GM12878 (cell line): ENCODE data around the gene IFIT5. TPM values are rescaled to one million over a fixed set of nuclear protein-coding genes. Genes with fewer than 3 reads are reported as not detected.
A peak's percentile ranks its signal among the peaks of the same experiment; 100 is the strongest.

Experiments used
- ATAC-seq: fragments of 200-7000 bp; cut with Tn5 transposase; 3 replicates; pipeline ENCODE4 v1.9.1; 2020; ENCODE audit warnings: mild to moderate bottlenecking, moderate library complexity
- Bru-seq: library from RNA; stranded (reverse); fragments of 400-500 nt; gene quantifications from one replicate; lab custom pipeline; 2021; lab: Mats Ljungman, UMichigan
- BruChase-seq, 2 experiments: library from RNA; stranded (reverse); fragments of 400-500 nt; gene quantifications; one replicate each; lab custom pipeline; 2021; lab: Mats Ljungman, UMichigan
- BruUV-seq: library from RNA; stranded (reverse); fragments of 400-500 nt; replicated peaks from 2 replicates; lab custom pipeline; 2021; lab: Mats Ljungman, UMichigan
- CTCF ChIA-PET: fragments of 300-600 bp; sonication (Branson Sonifier 250); formaldehyde crosslinking; extraction: SDS; loops from one replicate; lab custom pipeline; 2021; ENCODE audit warnings: inconsistent platforms; lab: Yijun Ruan, JAX
- POLR2A ChIA-PET: fragments of 350-600 bp; formaldehyde crosslinking; extraction: SDS; loops from one replicate; lab custom pipeline; 2021; ENCODE audit warnings: inconsistent platforms; lab: Charles Lee
- RAD21 ChIA-PET: fragments of 300-600 bp; sonication (Branson Sonifier 250); formaldehyde crosslinking; loops from one replicate; lab custom pipeline; 2023; ENCODE audit warnings: antibody characterized with exemption; ENCODE audit not compliant: unreplicated experiment; lab: Charles Lee
- SMC1A ChIA-PET: fragments of 300-600 bp; sonication (Branson Sonifier 250); formaldehyde crosslinking; loops from one replicate; lab custom pipeline; 2023; ENCODE audit not compliant: unreplicated experiment, uncharacterized antibody; lab: Charles Lee
- DNase-seq: peaks from one replicate; pipeline ENCODE4 v3.0.0-alpha.2; 2011; ENCODE audit warnings: low read depth, low spot score
- FAIRE-seq: peaks from 3 replicates; lab custom pipeline; 2011; peaks lifted over from hg19 to GRCh38; lab: Jason Lieb, UNC
- H2AFZ ChIP-seq: 2 replicates; pipeline ENCODE4 v1.6.0; 2011; ENCODE audit warnings: low read depth, low read length, control low read depth; ENCODE audit not compliant: control insufficient read depth
- H3K27ac ChIP-seq: 2 replicates; pipeline ENCODE4 v1.5.1; 2011; ENCODE audit warnings: control low read depth; ENCODE audit not compliant: control insufficient read depth, insufficient read depth
- H3K27me3 ChIP-seq, 2 experiments: replicated peaks in 1 of 2; 2 replicates each; pipeline versions ENCODE4 v1.6.0 to v1.6.1; 2011; ENCODE audit warnings: low read length in 1 of 2; ENCODE audit not compliant: control insufficient read depth in 2 of 2, insufficient read depth in 2 of 2
- H3K36me3 ChIP-seq, 2 experiments: 2 replicates each; pipeline ENCODE4 v1.5.1; 2011; ENCODE audit warnings: low read length in 1 of 2; ENCODE audit not compliant: control insufficient read depth in 2 of 2, insufficient read depth in 2 of 2
- H3K4me1 ChIP-seq: 2 replicates; pipeline ENCODE4 v1.6.1; 2011; ENCODE audit warnings: mild to moderate bottlenecking, low read length, moderate library complexity, mixed read lengths; ENCODE audit not compliant: control insufficient read depth, insufficient read depth
- H3K4me2 ChIP-seq: 2 replicates; pipeline ENCODE4 v1.6.0; 2011; ENCODE audit warnings: control low read depth; ENCODE audit not compliant: control insufficient read depth, insufficient read depth
- H3K4me3 ChIP-seq: fragments of 200-600 bp; sonication (generic); 2 replicates; pipeline ENCODE4 v1.5.1; 2016
- H3K79me2 ChIP-seq: 2 replicates; pipeline ENCODE4 v1.6.0; 2011; ENCODE audit warnings: low read length; ENCODE audit not compliant: control insufficient read depth, insufficient read depth
- H3K9ac ChIP-seq: 2 replicates; pipeline ENCODE4 v1.8.0; 2011; ENCODE audit warnings: low read length, control low read depth, mixed read lengths; ENCODE audit not compliant: control insufficient read depth, insufficient read depth
- H3K9me3 ChIP-seq: replicated peaks from 3 replicates; pipeline ENCODE4 v1.5.1; 2011; ENCODE audit warnings: mild to moderate bottlenecking, low read length; ENCODE audit not compliant: control insufficient read depth, insufficient read depth
- H4K20me1 ChIP-seq: 2 replicates; pipeline ENCODE4 v1.6.0; 2011; ENCODE audit not compliant: control insufficient read depth, insufficient read depth
- ATF2 ChIP-seq: IDR thresholded peaks from 2 replicates; pipeline ENCODE4 v1.6.1; 2012; ENCODE audit warnings: low read length, inconsistent platforms
- ATF7 ChIP-seq: fragments of 450-650 bp; IDR thresholded peaks from 2 replicates; pipeline ENCODE4 v1.6.1; 2016; ENCODE audit warnings: low read depth, mild to moderate bottlenecking
- LARP7 ChIP-seq: fragments of 450-650 bp; IDR thresholded peaks from 2 replicates; pipeline ENCODE4 v1.6.1; 2017; ENCODE audit warnings: mild to moderate bottlenecking
- MEF2B ChIP-seq: fragments of 450-650 bp; IDR thresholded peaks from 2 replicates; pipeline ENCODE4 v1.6.1; 2018; ENCODE audit warnings: mild to moderate bottlenecking, moderate library complexity; ENCODE audit not compliant: partially characterized antibody, poor library complexity, severe bottlenecking
- MXI1 ChIP-seq: fragments of 150-350 bp; IDR thresholded peaks from 2 replicates; pipeline ENCODE4 v1.6.1; 2011; ENCODE audit warnings: low read depth, mild to moderate bottlenecking, inconsistent platforms, low read length, improper control_type of control experiment
- NRF1 ChIP-seq: conservative IDR thresholded peaks from 2 replicates; pipeline ENCODE4 v1.6.1; 2011; ENCODE audit warnings: mild to moderate bottlenecking, low read depth, low read length, improper control_type of control experiment
- POLR2A ChIP-seq: IDR thresholded peaks from 2 replicates; pipeline ENCODE4 v1.6.1; 2011; ENCODE audit warnings: low read depth, mild to moderate bottlenecking, low read length
- SMAD5 ChIP-seq: IDR thresholded peaks from 2 replicates; pipeline ENCODE4 v1.6.1; 2016; ENCODE audit warnings: antibody characterized with exemption, low read depth
- TCF12 ChIP-seq: IDR thresholded peaks from 2 replicates; pipeline ENCODE4 v1.6.1; 2011; ENCODE audit warnings: low read depth, mild to moderate bottlenecking, low read length
- ZNF24 ChIP-seq: fragments of 450-650 bp; IDR thresholded peaks from 2 replicates; pipeline ENCODE4 v1.6.1; 2017; ENCODE audit warnings: antibody characterized with exemption, mild to moderate bottlenecking
- ZNF622 ChIP-seq: fragments of 450-650 bp; IDR thresholded peaks from 2 replicates; pipeline ENCODE4 v1.6.1; 2017; ENCODE audit warnings: mild to moderate bottlenecking, inconsistent platforms
- ZNF687 ChIP-seq: fragments of 450-650 bp; IDR thresholded peaks from 2 replicates; pipeline ENCODE4 v1.6.1; 2017; ENCODE audit warnings: mild to moderate bottlenecking, moderate library complexity
- WGBS: methylation state at CpG from one replicate; pipeline ENCODE4 v1.1.6; 2016; ENCODE audit warnings: low lambda C conversion rate; ENCODE audit not compliant: insufficient replicate concordance, insufficient coverage; ENCODE audit errors: missing lambda C conversion rate; 5-methylcytosine and 5-hydroxymethylcytosine counted together
- in situ Hi-C: fragments of 300-500 bp; cut with MboI; formaldehyde crosslinking; loops from 9 replicates; pipeline ENCODE4 v1.14.3; 2018; ENCODE audit warnings: mixed read lengths
- intact Hi-C: fragments of 100-400 bp; cut with micrococcal nuclease; formaldehyde crosslinking; loops from one replicate; pipeline ENCODE4 v1.14.2; 2022; ENCODE audit not compliant: unreplicated experiment
- long read RNA-seq, 2 experiments: library from polyadenylated mRNA; unstranded; transcript quantifications; one replicate each; pipeline ENCODE4 v2.0.0, GENCODE V29; 2019 to 2020
- polyA minus RNA-seq, 3 experiments: library from RNA; depleted of rRNA, polyadenylated mRNA; stranded (reverse); fragments of >200 nt; gene quantifications; 2 replicates each; pipeline ENCODE4 v1.2.3, GENCODE V29; 2011
- polyA plus RNA-seq, 11 experiments: library from polyadenylated mRNA; depleted of rRNA in 4 of 11; unstranded in 6 of 11; stranded (reverse) in 5 of 11; fragments of >200 nt; fragmentation: Nextera tagmentation in 4 of 11; fragmentation: Illumina TruSeq in 1 of 11; extraction: Ambion mirVana in 4 of 11; extraction: Trizol in 1 of 11; gene quantifications; 1 replicate in 1 of 11; 2 replicates in 10 of 11; pipeline versions ENCODE4 v1.2.1 to v1.2.3, GENCODE V29; 2011 to 2016; ENCODE audit warnings: inconsistent platforms in 2 of 11, missing spikeins in 2 of 11, low read depth in 1 of 11
- total RNA-seq, 4 experiments: library from RNA; depleted of rRNA in 3 of 4; stranded (reverse); fragments of >200 nt in 3 of 4; fragmentation: Illumina TruSeq in 1 of 4; extraction: Trizol in 1 of 4; gene quantifications; 2 replicates each; pipeline versions ENCODE4 v1.2.1 to v1.2.3, GENCODE V29; 2013 to 2021

IFIT5 gene
- 21.6 and 21.7 TPM in 2 replicates for total RNA-seq (2013; cell fraction: nucleolus; rRNA removed)
- total RNA-seq (2014; rRNA removed) (12.1 and 16.4 TPM in 2 replicates), total RNA-seq (2014; rRNA removed; fragmentation: Illumina TruSeq; extraction: Trizol) (15.4 and 17.2 TPM in 2 replicates), total RNA-seq (2021) (11.0 and 12.5 TPM in 2 replicates), polyA plus RNA-seq (2011; rRNA removed) (17.0 and 27.6 TPM in 2 replicates), polyA plus RNA-seq (2014; fragmentation: Illumina TruSeq; extraction: Trizol) (11.4 and 14.7 TPM in 2 replicates), polyA plus RNA-seq (2014; fragmentation: Nextera tagmentation; extraction: Ambion mirVana) (1 to 10 TPM; 5.9 to 8.3 TPM), polyA plus RNA-seq (2014; rRNA removed) (6.6 and 8.6 TPM in 2 replicates), polyA plus RNA-seq (2016; fragmentation: Nextera tagmentation; extraction: Ambion mirVana) (1 to 10 TPM; 8.6 to 9.9 TPM), polyA minus RNA-seq (2011; rRNA and poly(A)+ RNA removed) (13.3 and 18.4 TPM in 2 replicates), Bru-seq, nascent RNA (percentile 92 among the genes with signal in this experiment), BruChase-seq, experiment 1, labeled RNA remaining after a 6-hour chase (percentile 60 among the genes with signal in this experiment), BruChase-seq, experiment 2, labeled RNA remaining after a 2-hour chase (percentile 89 among the genes with signal in this experiment)
- 3.0 TPM for polyA plus RNA-seq (2011; ENCODE audit: low read depth)
- 6.0 and 6.9 TPM in 2 replicates for polyA plus RNA-seq (2011; cell fraction: cytosol; rRNA removed)
- polyA plus RNA-seq (2011; cell fraction: nucleus; rRNA removed), result 6.8 and 8.1 TPM in 2 replicates
- 5.0 and 7.4 TPM in 2 replicates for polyA plus RNA-seq (2012)
- polyA minus RNA-seq (2011; cell fraction: cytosol; rRNA and poly(A)+ RNA removed), result 7.8 and 9.4 TPM in 2 replicates
- 14.4 and 16.4 TPM in 2 replicates for polyA minus RNA-seq (2011; cell fraction: nucleus; rRNA and poly(A)+ RNA removed)
- long read RNA-seq, experiment 1, full-length matches to known transcripts, result 9 of 10 reads
- long read RNA-seq, experiment 1, partial matches to known transcripts, result 0 of 10 reads
- long read RNA-seq, experiment 1, other reads (novel, unspliced or antisense), result 1 of 10 reads
- long read RNA-seq, experiment 2, full-length matches to known transcripts, result 96 of 100 reads
- long read RNA-seq, experiment 2, partial matches to known transcripts, result 0 of 100 reads
- long read RNA-seq, experiment 2, other reads (novel, unspliced or antisense), result 4 of 100 reads

- POLR2A ChIA-PET, result interaction anchor here (0.9 to 1.9 kb wide), 9 partner anchors 9 to 287 kb away, joined by 3 to 18 read pairs (median 4); partner anchors contain the start of genes IFIT1, IFIT2, KIF20B and LIPA
- ATAC-seq, result peak; percentile 84
- RAD21 ChIA-PET, result interaction anchor here (0.7 to 2.8 kb wide), 15 partner anchors 14 to 287 kb away, joined by 3 to 20 read pairs (median 3); partner anchors contain the start of genes IFIT1 and KIF20B
- peaks cover 0 to 11% of the 10 kb centered on the region in 2 experiments for H3K36me3 ChIP-seq
- H3K79me2 ChIP-seq, result peaks cover 55% of the 10 kb centered on the region
- in situ Hi-C loops (no loop called here), intact Hi-C loops (loop anchor here (1.0 to 10.0 kb wide), 2 partner anchors 22 to 530 kb away; partner anchors contain the start of genes IFIT1 and STAMBPL1)
- H4K20me1 ChIP-seq, result no peaks in the 10 kb centered on the region
- peak within 1 kb of the TSS; percentile 97 for H3K9ac ChIP-seq
- 1% methylated on average over 48 of the region's 48 CpGs for WGBS
- SMC1A ChIA-PET, result interaction anchor here (0.6 to 2.4 kb wide), 13 partner anchors 11 to 230 kb away, joined by 3 to 27 read pairs (median 4); partner anchors contain the start of gene IFIT1
- CTCF ChIA-PET, result interaction anchor here (0.6 to 3.0 kb wide), 16 partner anchors 9 to 480 kb away, joined by 3 to 24 read pairs (median 3); partner anchors contain the start of genes IFIT1, IFIT2 and LIPA
- H3K27ac ChIP-seq, result peak within 1 kb of the TSS; percentile 97
- DNase-seq, result peak; percentile 58
- FAIRE-seq, result no peak
- H2AFZ ChIP-seq, result peak within 1 kb of the TSS; percentile 71
- H3K27me3 ChIP-seq, result no peaks in the 10 kb centered on the region
- H3K9me3 ChIP-seq, result peaks cover 3% of the 10 kb centered on the region; the same call in 2 of the 3 replicates
- peak within 1 kb of the TSS; percentile 89 for H3K4me2 ChIP-seq
- no peaks in the 10 kb centered on the region for H3K4me1 ChIP-seq
- BruUV-seq, result TSS peak; percentile 89
- peak within 1 kb of the TSS; percentile 79 for H3K4me3 ChIP-seq
- TF ChIP-seq SMAD5, result no peak
- no peak for TF ChIP-seq ZNF687
- TF ChIP-seq POLR2A, result peak; percentile 57
- TF ChIP-seq TCF12, result 0 out of 2 replicates have a peak, but pooled peaks have one; percentile 34
- TF ChIP-seq ATF7, result peak; percentile 27; the same call in 1 of the 2 replicates
- no peak for TF ChIP-seq ZNF24
- peak; percentile 44; the same call in 1 of the 2 replicates for TF ChIP-seq ATF2
- no peak for TF ChIP-seq ZNF622
- peak; percentile 37; the same call in 1 of the 2 replicates for TF ChIP-seq MXI1
- peak; percentile 60; the same call in 1 of the 2 replicates for TF ChIP-seq LARP7
- 0 out of 2 replicates have a peak, but pooled peaks have one; percentile 26 for TF ChIP-seq NRF1
- TF ChIP-seq MEF2B, result peak; percentile 6
Observed at GRCh38 chr10:89414146-89414878, at the start of gene IFIT5. IFIT5 (plus strand) TSS chr10:89414568; CDS start chr10:89414799, 231 bp downstream.
